Hematopoietic multipotent progenitor cell treated with erythropoietin and hydrocortisone succinate and interleukin-3 and kit ligand, for 6 days (in vitro differentiated cells): ENCODE results near the gene IGFBP2.
A peak's percentile ranks its signal among the peaks of the same experiment; 100 is the strongest.

Source experiments
- DNase-seq: peaks from one replicate; pipeline ENCODE4 v3.0.0-alpha.2; 2015

IGFBP2 gene

GRCh38 chr2:216616083-216616678 lies 17.0 kb upstream of the IGFBP2 start:
- DNase-seq = no peak

DNA sequence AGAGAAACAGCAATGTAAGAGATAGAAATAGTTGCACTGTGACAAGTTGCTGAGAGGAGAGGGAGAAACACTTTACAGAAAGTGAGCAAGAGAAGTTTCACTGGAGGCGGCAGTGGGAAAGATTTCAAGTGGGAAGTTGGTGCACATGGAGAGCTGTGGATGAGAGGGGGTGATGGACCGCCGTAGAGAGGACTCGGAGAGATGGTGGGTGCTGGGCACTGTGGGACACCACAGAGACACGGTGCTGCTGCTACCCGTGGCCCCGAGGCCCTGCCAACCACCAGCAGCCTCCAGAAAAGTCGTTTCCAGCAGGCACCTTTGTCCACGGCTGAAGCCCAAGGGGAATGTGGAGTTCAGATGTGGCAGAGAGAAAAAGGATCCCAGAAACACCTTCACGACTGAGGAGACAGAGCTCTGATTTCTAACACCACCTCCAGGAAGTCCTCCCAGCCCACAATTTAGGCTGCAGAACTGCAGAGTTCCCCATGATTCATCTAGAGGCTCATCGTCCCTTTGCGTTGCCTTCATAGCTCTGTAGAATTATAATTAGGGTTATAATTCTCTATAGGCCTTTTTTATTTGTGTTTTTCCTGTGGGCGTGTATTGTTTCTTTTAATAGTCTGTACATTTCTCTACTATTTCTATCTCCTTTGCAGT lies 15.9 kb upstream of the IGFBP2 start:
- DNase-seq = no peak

GRCh38 chr2:216618785-216619184 lies 14.4 kb upstream of the IGFBP2 start:
- no peak for DNase-seq

DNA sequence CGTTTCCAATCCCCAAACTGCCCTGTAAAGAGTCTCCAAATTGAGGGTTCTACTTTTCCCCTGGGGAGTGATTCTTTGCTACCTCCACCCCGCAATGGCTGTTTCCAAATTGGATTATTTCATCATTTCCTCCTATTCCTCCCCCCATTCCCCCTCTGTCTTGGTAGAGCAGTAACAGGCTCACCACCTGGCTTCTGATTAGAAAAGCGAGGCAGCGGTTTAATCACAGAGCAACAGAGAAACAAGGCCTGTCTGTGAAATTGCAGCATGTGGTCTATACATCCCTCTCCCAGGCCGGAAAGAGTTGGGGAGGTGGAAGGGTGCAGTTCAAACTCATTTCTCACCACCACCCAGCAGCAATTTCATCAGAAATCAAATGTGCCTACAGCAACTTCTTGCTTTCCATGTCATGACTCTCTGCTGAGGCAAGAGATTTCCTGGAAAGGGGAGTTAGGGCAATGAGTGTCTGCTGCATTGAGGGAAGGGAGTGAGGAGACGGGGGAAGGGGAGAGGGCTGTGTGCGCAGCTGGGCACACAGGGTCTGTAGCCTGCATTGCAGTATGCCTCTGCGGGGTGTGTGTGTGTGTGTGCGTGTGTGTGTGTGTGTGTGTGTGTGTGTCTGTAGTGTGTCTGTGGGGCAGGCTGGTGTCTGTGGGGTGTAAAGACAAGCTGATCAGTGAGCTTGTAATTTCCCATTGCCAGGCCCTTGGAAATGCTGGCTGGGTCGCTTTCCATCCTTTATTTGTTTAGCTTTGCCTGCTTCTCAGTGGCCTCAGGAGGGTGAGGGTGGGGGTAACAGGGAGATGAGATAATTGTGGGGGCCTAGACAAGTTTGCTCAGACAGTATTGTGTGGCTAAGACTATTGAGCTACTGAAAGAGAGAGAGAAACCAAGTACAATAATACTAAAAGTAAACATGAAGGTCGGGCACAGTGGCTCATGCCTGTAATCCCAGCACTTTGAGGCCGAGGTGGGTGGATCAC lies 13.5 kb upstream of the IGFBP2 start:
- peak; percentile 54 for DNase-seq

DNA sequence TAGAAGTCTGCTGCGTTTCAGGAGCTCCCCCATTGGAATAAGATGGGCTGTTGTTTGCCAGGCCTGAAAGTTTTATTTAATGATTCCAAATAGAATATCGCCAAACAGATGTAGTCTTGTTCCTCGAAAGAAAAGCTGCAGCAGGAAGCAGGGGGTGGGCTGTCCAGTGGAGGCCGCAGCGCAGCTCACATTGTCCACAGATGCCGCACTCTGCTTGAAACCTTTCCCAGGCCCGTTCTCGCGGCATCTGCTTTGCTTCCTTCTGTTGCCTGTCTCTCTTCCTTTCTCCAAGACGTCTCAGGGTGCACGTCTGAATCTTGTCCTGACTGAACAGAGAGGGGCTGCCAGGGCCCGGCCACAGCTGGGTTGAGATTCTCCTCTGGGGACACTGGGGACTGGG lies 12.4 kb upstream of the IGFBP2 start:
- no peak for DNase-seq

- DNase-seq = no peak
Observed at GRCh38 chr2:216621292-216621691, 11.9 kb upstream of the IGFBP2 start.

DNA sequence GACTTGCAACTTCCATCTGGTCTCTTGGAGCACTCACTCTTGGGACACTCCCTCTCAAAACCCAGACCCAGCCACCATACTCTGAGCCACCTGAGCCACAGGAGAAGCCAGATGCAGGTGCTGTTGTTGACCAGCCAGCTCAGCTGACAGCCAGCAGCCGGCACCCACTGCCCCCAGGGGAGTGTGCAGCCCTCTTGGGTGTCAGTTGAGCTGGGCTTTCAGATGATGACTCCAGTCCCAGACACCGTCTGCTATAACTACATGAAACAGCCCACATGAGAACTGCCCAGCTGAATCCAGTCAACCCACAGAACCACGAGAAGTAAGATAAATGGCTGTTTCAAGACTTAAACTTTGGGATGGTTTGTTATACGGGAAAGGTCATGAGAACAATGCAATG lies 10.7 kb upstream of the IGFBP2 start:
- no peak for DNase-seq

GRCh38 chr2:216624251-216624650 lies 9.0 kb upstream of the IGFBP2 start:
- no peak for DNase-seq

GRCh38 chr2:216626168-216626874 lies 6.9 kb upstream of the IGFBP2 start:
- no peak for DNase-seq

- no peak for DNase-seq
Observed at GRCh38 chr2:216626875-216627245, 6.4 kb upstream of the IGFBP2 start.

GRCh38 chr2:216629784-216630183 lies 3.4 kb upstream of the IGFBP2 start:
- DNase-seq = no peak

GRCh38 chr2:216632346-216632951 lies 771 bp upstream of the IGFBP2 start:
- no peak for DNase-seq

- peak; percentile 12 for DNase-seq
Observed at GRCh38 chr2:216633616-216634369, 573 bp downstream of the IGFBP2 start.

GRCh38 chr2:216634370-216635148 lies 1.3 kb downstream of the IGFBP2 start:
- DNase-seq = no peak

DNA sequence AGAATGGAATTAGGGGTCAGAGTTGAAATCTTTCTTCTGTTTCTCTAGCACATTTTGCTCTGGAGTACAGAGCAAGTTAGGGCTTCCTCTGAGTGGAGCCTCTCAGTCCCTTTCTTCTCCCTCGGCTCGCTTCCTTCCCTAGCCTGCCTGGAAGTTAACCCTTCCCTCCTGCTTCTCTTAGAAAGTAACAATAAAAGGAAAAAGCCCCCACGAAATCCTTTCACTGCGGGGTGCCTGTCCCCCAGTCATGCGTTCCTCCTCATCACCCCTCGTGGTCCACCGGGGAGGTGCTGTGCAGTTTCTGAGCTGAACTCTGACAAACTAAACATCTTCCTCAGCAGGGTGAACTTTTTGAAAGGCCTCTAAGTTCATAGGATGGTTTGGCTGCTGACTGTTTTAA lies 2.0 kb downstream of the IGFBP2 start:
- DNase-seq = no peak

GRCh38 chr2:216635701-216636550 lies 2.7 kb downstream of the IGFBP2 start:
- DNase-seq = no peak

- DNase-seq = peak; percentile 43
Observed at GRCh38 chr2:216636551-216637450, 3.6 kb downstream of the IGFBP2 start.

GRCh38 chr2:216637472-216637871 lies 4.3 kb downstream of the IGFBP2 start:
- no peak for DNase-seq
